Psoas muscle (tissue), 8 donors: ENCODE measurements around the gene ADCY5. TPM values are rescaled to one million over a fixed set of nuclear protein-coding genes. Genes with fewer than 3 reads are reported as not detected.
"Not testable (repeated sequence)": the region's sequence is repeated elsewhere in the genome, so short reads cannot be mapped to it uniquely, and the experiment has no call there.

ENCODE experiments used
- ATAC-seq, 4 donors: fragments of 200-7000 bp; cut with Tn5 transposase; one replicate each; pipeline ENCODE4 v1.9.1; 2020; ENCODE audit warnings: moderate library complexity in 3 of 4, mild to moderate bottlenecking in 2 of 4
- DNase-seq, 2 donors: peaks; one replicate each; pipeline ENCODE4 v3.0.0-alpha.2; 2020
- H3K27ac ChIP-seq: fragments of 200-600 bp; one replicate; pipeline ENCODE4 v1.8.0; 2022
- H3K27me3 ChIP-seq, 3 donors: fragments of 200-600 bp in 1 of 3; one replicate each; pipeline versions ENCODE4 v1.6.1 to v1.8.0; 2013 to 2022; ENCODE audit warnings: low read length in 2 of 3, mild to moderate bottlenecking in 2 of 3, moderate library complexity in 1 of 3; ENCODE audit not compliant: insufficient read depth in 3 of 3
- H3K36me3 ChIP-seq, 2 donors: fragments of 200-600 bp in 1 of 2; one replicate each; pipeline versions ENCODE4 v1.6.1 to v1.8.0; 2013 to 2022; ENCODE audit warnings: low read depth in 1 of 2, mild to moderate bottlenecking in 1 of 2, moderate library complexity in 1 of 2; ENCODE audit not compliant: insufficient read depth in 1 of 2
- H3K4me1 ChIP-seq: fragments of 200-600 bp; one replicate; pipeline ENCODE4 v1.8.0; 2022
- H3K4me3 ChIP-seq: fragments of 200-600 bp; one replicate; pipeline ENCODE4 v1.8.0; 2022; ENCODE audit warnings: mild to moderate bottlenecking
- H3K9me3 ChIP-seq: fragments of 200-600 bp; one replicate; pipeline ENCODE4 v1.8.0; 2022
- WGBS, 3 donors: extraction: QIAGEN DNeasy Blood & Tissue Kit; methylation state at CpG; one replicate each; pipeline versions ENCODE4 v1.1.6 to v1.1.7; 2013; 5-methylcytosine and 5-hydroxymethylcytosine counted together
- intact Hi-C, 2 donors: fragments of 100-400 bp; cut with DNase I; formaldehyde crosslinking; loops; one replicate each; pipeline versions ENCODE4 v1.11.0 to v1.14.2; 2022
- polyA plus RNA-seq, 3 donors: library from polyadenylated mRNA; stranded (reverse); fragments of 200-250 nt; gene quantifications; one replicate each; pipeline ENCODE4 v1.2.3, GENCODE V29; 2013
- total RNA-seq, 4 donors: library from RNA; stranded (reverse); fragmentation: NEBNext Ultra II Directional in 2 of 4; extraction: Animal tissue kit (Norgen Biotek cat#: 25700) in 2 of 4; gene quantifications; one replicate each; pipeline versions ENCODE4 v1.2.1 to v1.2.4, GENCODE V29; 2021 to 2023
- TF ChIP-seq, protein P1 (sequence below): fragments of 200-600 bp; IDR thresholded peaks from one replicate; pipeline ENCODE4 v1.8.0; 2022; ENCODE audit warnings: antibody characterized with exemption
- donor health status: healthy with polysubstance abuse.
- donor health status: DM: no; HTN: no; CAD: no; lungs with moderate emphysema.
- donor health status: Bipolar disorder and iron deficiency.
- donor health status: healthy.
- donor health status: DM: yes; HTN: yes; CAD: no.
- donor health status: DM: no; HTN: no; CAD: no.
- donor health status: DM: no; HTN: no; CAD: no.
- donor health status: DM: yes; HTN: yes; CAD: no.

Gene ADCY5
- total and polyA plus RNA-seq, 7 donors, result 1.0 to 4.4 (median 1.6) TPM

DNA sequence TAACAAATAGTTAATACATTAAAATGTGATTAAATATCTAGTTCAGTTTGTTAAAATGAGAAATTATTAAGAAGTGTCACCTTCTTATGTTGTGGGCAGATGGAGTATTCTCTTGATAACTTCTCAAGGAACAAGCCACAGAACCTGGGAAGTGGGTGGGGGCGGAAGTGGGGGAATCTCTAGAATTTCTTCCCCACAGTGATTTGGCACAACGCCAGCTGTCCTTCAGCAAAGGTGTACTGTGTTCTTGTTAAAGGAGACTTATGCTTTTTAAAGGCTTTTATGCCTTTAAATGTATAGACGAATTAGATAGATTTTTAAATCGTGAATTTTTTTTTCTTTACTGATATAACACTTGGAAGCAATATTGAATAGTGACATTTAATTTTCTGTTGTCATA, 204.8 kb downstream of the ADCY5 start:
- H3K27ac ChIP-seq, result no peak overlapping the region
- ATAC-seq, result no peak
- 71 to 82% (median 76%) methylated on average over 4 of the region's 4 CpGs for WGBS, 3 donors
- H3K4me3 ChIP-seq, result no peak overlapping the region
- no peaks in the 10 kb centered on the region for H3K27me3 ChIP-seq
- peaks cover 4 to 37% of the 10 kb centered on the region in 2 donors for H3K36me3 ChIP-seq
- no peaks in the 10 kb centered on the region for H3K4me1 ChIP-seq
- intact Hi-C loops, result no loop called here
- no peaks in the 10 kb centered on the region for H3K9me3 ChIP-seq
- TF ChIP-seq, protein P1, sequence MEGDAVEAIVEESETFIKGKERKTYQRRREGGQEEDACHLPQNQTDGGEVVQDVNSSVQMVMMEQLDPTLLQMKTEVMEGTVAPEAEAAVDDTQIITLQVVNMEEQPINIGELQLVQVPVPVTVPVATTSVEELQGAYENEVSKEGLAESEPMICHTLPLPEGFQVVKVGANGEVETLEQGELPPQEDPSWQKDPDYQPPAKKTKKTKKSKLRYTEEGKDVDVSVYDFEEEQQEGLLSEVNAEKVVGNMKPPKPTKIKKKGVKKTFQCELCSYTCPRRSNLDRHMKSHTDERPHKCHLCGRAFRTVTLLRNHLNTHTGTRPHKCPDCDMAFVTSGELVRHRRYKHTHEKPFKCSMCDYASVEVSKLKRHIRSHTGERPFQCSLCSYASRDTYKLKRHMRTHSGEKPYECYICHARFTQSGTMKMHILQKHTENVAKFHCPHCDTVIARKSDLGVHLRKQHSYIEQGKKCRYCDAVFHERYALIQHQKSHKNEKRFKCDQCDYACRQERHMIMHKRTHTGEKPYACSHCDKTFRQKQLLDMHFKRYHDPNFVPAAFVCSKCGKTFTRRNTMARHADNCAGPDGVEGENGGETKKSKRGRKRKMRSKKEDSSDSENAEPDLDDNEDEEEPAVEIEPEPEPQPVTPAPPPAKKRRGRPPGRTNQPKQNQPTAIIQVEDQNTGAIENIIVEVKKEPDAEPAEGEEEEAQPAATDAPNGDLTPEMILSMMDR, result no peak
- no peak for DNase-seq

DNA sequence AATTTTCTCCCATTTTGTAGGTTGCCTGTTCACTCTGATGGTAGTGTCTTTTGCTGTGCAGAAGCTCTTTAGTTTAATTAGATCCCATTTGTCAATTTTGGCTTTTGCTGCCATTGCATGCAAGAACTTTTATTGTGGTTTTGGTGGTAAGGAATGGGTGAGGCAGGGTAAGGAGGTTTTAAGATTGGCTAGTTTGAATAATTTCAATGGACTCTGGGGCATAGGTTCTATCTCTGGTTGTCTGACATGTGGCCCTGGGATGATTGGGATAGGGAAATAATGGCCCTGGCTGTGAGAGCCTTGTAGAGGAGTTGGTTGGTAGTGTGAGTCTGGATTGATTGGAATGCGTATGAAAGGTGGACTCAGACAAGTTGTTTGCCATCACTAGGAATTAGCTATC, 209.1 kb downstream of the ADCY5 start:
- intact Hi-C loops, result no loop called here
- no peak for DNase-seq
- Histone ChIP-seq H3K27ac (no peak overlapping the region), H3K4me1 (no peaks in the 10 kb centered on the region), H3K36me3 (peaks cover 4 to 23% of the 10 kb centered on the region in 2 donors), H3K27me3 (no peaks in the 10 kb centered on the region), H3K4me3 (no peak overlapping the region), H3K9me3 (no peaks in the 10 kb centered on the region)
- WGBS, 3 donors, result 98 to 100% (median 100%) methylated on average over 1 of the region's 1 CpG
- ATAC-seq, result no peak
- TF ChIP-seq, protein P1, result no peak

GRCh38 chr3:123239186-123239585, 209.7 kb downstream of the ADCY5 start:
- H3K4me1 ChIP-seq, H3K9me3 ChIP-seq, DNase-seq, ATAC-seq, intact Hi-C loops, H3K4me3 ChIP-seq, H3K27me3 ChIP-seq, H3K27ac ChIP-seq: not testable (repeated sequence)
- WGBS, 3 donors, result 92 to 100% (median 99%) methylated on average over 2 of the region's 2 CpGs
- peaks cover 4 to 23% of the 10 kb centered on the region in 2 donors for H3K36me3 ChIP-seq

- TF ChIP-seq, protein P1, result no peak
- Histone ChIP-seq H3K27ac (no peak overlapping the region), H3K4me3 (no peak overlapping the region), H3K9me3 (no peaks in the 10 kb centered on the region), H3K27me3 (no peaks in the 10 kb centered on the region), H3K36me3 (peaks cover 4 to 29% of the 10 kb centered on the region in 2 donors), H3K4me1 (no peaks in the 10 kb centered on the region)
- WGBS, 3 donors, result 94 to 95% (median 94%) methylated on average over 3 of the region's 3 CpGs
- DNase-seq, result no peak
- intact Hi-C loops, result no loop called here
- ATAC-seq, result no peak
Observed at GRCh38 chr3:123236902-123237301, 212.0 kb downstream of the ADCY5 start.

Other genes with a start within 250 kb of the ADCY5 start
- 1 to 10 TPM; 5.1 to 6.9 (median 6.3) TPM for gene SEC22A, start 247.1 kb downstream of the ADCY5 start, total RNA-seq
- gene SEC22A, start 247.1 kb downstream of the ADCY5 start, polyA plus RNA-seq, result 1 to 10 TPM; 5.2 to 7.4 (median 5.4) TPM
- 1 to 10 TPM; 3.7 to 6.6 (median 6.1) TPM for gene HACD2, start 136.0 kb upstream of the ADCY5 start, total RNA-seq
- 1 to 10 TPM; 3.7 to 7.9 (median 5.7) TPM for gene HACD2, start 136.0 kb upstream of the ADCY5 start, polyA plus RNA-seq